ENCODE results near the gene FGF18. TPM values are rescaled to one million over a fixed set of nuclear protein-coding genes. Genes with fewer than 3 reads are reported as not detected.

The FGF18 gene
- total RNA-seq, 4 donors from 2014 or later = 0.14 to 0.32 TPM; not detected in 2

DNA sequence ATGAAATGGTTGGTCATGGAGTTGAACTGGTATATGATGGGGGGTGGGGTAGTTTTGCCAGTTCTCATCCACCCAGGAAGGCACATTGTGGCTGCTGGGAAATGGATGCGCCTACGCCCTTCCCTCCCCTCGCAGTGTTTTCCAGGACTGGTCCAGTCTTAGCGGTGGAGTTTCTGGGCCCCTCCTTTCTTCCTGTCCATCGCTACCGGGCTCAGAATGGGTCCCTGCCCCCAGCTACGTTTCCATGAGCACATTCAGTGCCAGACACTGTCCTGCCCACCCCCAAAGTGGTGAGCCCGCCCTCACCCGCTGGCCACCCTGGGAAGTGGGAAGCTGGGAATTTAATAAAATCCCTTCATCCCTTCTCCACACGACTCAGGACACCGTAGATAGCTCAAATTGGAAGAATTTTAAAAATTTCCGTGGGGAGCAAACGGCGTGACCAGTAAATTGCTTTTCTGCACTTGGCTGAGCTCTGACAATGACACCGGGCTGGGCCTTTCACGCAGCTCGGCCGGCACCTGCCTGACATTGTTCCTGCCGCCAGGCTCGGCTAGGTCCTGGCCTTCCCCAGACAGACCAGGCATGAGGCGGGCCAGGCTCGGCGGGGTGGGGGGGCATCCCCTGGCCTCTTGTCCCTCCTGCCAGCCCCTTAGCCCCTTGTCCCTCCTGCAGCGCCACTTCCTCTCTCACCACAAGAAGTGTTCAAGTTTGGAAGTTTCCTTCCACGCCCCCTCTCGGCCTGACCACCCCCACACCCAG, 3.6 kb downstream of the FGF18 start:
- in situ Hi-C loops (cut with MboI; ENCODE audit: low pct_ligation_motif_present in 1 of 4, low pct_unique_long_range_greater_than_20kb in 1 of 4, low sequenced_read_pairs in 3 of 4) = loop anchor here (25.0 kb wide), 2 partner anchors 489 to 614 kb away; no protein-coding TSS in a partner anchor
- Histone ChIP-seq H3K27ac (no peak overlapping the region), H3K27me3 (peaks cover 29% of the 10 kb centered on the region), H3K4me1 (peaks cover 19 to 30% (median 27%) of the 10 kb centered on the region in 4 donors), H3K36me3 (no peaks in the 10 kb centered on the region), H3K4me3 (no peak overlapping the region), H3K9me3 (no peaks in the 10 kb centered on the region)
- WGBS, 2 donors (ENCODE audit: low coverage in 1 of 2) = 85 to 87% methylated on average over 13 to 26 of the region's 26 CpGs
- TF ChIP-seq, protein P1, sequence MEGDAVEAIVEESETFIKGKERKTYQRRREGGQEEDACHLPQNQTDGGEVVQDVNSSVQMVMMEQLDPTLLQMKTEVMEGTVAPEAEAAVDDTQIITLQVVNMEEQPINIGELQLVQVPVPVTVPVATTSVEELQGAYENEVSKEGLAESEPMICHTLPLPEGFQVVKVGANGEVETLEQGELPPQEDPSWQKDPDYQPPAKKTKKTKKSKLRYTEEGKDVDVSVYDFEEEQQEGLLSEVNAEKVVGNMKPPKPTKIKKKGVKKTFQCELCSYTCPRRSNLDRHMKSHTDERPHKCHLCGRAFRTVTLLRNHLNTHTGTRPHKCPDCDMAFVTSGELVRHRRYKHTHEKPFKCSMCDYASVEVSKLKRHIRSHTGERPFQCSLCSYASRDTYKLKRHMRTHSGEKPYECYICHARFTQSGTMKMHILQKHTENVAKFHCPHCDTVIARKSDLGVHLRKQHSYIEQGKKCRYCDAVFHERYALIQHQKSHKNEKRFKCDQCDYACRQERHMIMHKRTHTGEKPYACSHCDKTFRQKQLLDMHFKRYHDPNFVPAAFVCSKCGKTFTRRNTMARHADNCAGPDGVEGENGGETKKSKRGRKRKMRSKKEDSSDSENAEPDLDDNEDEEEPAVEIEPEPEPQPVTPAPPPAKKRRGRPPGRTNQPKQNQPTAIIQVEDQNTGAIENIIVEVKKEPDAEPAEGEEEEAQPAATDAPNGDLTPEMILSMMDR (IDR thresholded peaks at IDR 0.05) = no peak
- TF ChIP-seq EP300 (IDR thresholded peaks at IDR 0.05; ENCODE audit: low read depth) (no peak), POLR2A (IDR thresholded peaks at IDR 0.05) (no peak), POLR2AphosphoS5 (IDR thresholded peaks at IDR 0.05) (no peak)
- intact Hi-C loops (cut with DNase I; ENCODE audit: low total_unique reads) = no loop called here
- no peak for DNase-seq

DNA sequence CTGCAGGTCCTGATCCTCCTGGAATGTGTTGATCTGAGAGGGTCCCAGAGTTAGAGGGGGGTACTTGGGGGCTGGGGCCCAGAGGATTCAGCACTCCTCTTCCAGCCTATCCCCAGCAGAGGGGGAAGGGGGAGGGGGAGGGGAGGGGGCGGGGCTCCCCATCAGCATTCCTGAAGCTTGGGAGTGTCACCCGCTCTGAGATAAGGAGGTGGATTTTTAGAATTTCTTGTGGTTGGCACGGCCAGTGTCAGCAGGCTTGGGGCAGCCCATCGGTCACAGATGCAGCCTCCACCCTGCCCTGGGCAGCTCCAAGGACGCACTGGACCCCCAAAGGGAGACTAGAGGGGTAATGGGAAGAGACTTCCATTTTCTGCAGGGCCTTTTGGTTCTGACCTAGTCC, 5.3 kb downstream of the FGF18 start:
- Histone ChIP-seq H3K27ac (no peak overlapping the region), H3K4me3 (no peak overlapping the region), H3K9me3 (no peaks in the 10 kb centered on the region), H3K36me3 (no peaks in the 10 kb centered on the region), H3K27me3 (peaks cover 18% of the 10 kb centered on the region), H3K4me1 (peaks cover 14 to 16% (median 14%) of the 10 kb centered on the region in 4 donors)
- DNase-seq = no peak
- TF ChIP-seq POLR2AphosphoS5 (IDR thresholded peaks at IDR 0.05) (no peak), POLR2A (IDR thresholded peaks at IDR 0.05) (no peak), EP300 (IDR thresholded peaks at IDR 0.05; ENCODE audit: low read depth) (no peak)
- TF ChIP-seq, protein P1 (IDR thresholded peaks at IDR 0.05) = no peak
- WGBS, 2 donors (ENCODE audit: low coverage in 1 of 2) = 64% methylated on average over 5 of the region's 5 CpGs; no CpG with 5 or more reads in 1 of the 2 donors
- intact Hi-C loops (cut with DNase I; ENCODE audit: low total_unique reads) = no loop called here
- in situ Hi-C loops (cut with MboI; ENCODE audit: low pct_ligation_motif_present in 1 of 4, low pct_unique_long_range_greater_than_20kb in 1 of 4, low sequenced_read_pairs in 3 of 4) = loop anchor here (25.0 kb wide), 3 partner anchors 463 to 613 kb away; no protein-coding TSS in a partner anchor

DNA sequence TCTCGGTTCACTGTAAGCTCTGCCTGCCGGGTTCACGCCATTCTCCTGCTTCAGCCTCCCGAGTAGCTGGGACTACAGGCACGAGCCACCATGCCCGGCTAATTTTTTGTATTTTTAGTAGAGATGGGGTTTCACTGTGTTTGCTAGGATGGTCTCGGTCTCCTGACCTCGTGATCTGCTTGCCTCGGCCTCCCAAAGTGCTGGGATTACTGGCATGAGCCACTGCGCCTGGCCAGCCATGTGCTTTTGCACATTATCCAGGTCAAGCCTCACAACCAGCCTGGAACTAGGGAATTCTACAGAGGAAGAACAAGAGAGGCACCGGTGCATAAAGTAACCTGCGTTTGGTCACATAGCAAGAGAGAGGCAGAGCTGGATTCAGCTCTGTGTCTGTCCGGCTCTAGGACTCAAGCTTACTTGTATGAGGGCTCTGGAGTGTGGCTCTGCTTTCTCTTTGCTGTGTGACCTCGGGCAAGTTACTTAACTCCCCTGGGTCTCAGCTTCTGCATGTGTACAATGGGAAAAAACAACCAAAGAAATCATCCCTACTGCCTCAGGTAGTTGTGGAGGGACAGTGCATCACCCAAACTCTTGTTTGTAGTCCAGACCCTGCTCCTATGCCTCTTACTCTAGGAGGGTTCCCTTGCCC, 6.3 kb downstream of the FGF18 start:
- DNase-seq = no peak

DNA sequence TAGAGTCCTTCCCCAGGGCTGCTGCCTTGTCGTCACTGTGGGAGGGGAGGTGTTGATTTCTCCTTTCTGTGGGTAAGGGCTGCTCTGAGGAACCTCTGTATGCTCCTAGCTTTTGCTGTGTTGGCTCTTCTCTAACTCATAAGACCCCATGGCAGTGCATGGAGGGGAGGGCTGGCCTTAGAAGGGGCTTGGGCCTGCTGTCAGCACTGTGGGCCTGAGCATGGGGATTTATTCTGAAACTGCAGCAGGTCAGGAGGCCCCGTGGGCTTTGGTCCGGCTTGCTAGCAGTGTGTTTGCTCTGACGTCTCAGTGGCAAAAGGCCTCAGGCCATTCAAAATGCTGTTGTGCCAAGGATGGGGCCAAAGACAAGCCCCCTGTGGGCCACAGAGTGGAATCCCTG, 6.8 kb downstream of the FGF18 start:
- Histone ChIP-seq H3K27ac (no peak overlapping the region), H3K4me3 (no peak overlapping the region), H3K4me1 (peaks cover under 1 to 2% (median under 1%) of the 10 kb centered on the region in 4 donors), H3K9me3 (no peaks in the 10 kb centered on the region), H3K36me3 (no peaks in the 10 kb centered on the region), H3K27me3 (peaks cover 3% of the 10 kb centered on the region)
- in situ Hi-C loops (cut with MboI; ENCODE audit: low pct_ligation_motif_present in 1 of 4, low pct_unique_long_range_greater_than_20kb in 1 of 4, low sequenced_read_pairs in 3 of 4) (loop anchor here in 1 of 4 donors (25.0 kb wide), 1 partner anchor 461 kb away; no protein-coding TSS in a partner anchor), intact Hi-C loops (cut with DNase I; ENCODE audit: low total_unique reads) (no loop called here)
- no peak for DNase-seq
- WGBS, 2 donors (ENCODE audit: low coverage in 1 of 2) = 78% methylated on average over 4 of the region's 4 CpGs; no CpG with 5 or more reads in 1 of the 2 donors
- no peak for TF ChIP-seq POLR2A (IDR thresholded peaks at IDR 0.05)
- TF ChIP-seq, protein P1 (IDR thresholded peaks at IDR 0.05) = no peak
- no peak for TF ChIP-seq EP300 (IDR thresholded peaks at IDR 0.05; ENCODE audit: low read depth)
- TF ChIP-seq POLR2AphosphoS5 (IDR thresholded peaks at IDR 0.05) = no peak

More for the DNA sequence above, 6.3 kb downstream of the FGF18 start:
- in situ Hi-C loops (cut with MboI; ENCODE audit: low pct_ligation_motif_present in 1 of 4, low pct_unique_long_range_greater_than_20kb in 1 of 4, low sequenced_read_pairs in 3 of 4) (loop anchor here in 1 of 4 donors (25.0 kb wide), 1 partner anchor 462 kb away; no protein-coding TSS in a partner anchor), intact Hi-C loops (cut with DNase I; ENCODE audit: low total_unique reads) (no loop called here)
- Histone ChIP-seq H3K4me1 (peaks cover 6 to 8% (median 6%) of the 10 kb centered on the region in 4 donors), H3K36me3 (no peaks in the 10 kb centered on the region), H3K9me3 (no peaks in the 10 kb centered on the region), H3K27me3 (peaks cover 8% of the 10 kb centered on the region), H3K4me3 (no peak overlapping the region), H3K27ac (no peak overlapping the region)
- no peak for TF ChIP-seq EP300 (IDR thresholded peaks at IDR 0.05; ENCODE audit: low read depth)
- WGBS, 2 donors (ENCODE audit: low coverage in 1 of 2) = 91% methylated on average over 14 of the region's 14 CpGs; no CpG with 5 or more reads in 1 of the 2 donors
